HG02884 (cell line): ENCODE results near the gene RPS6KB1.
"Not testable (repeated sequence)": the region's sequence is repeated elsewhere in the genome, so short reads cannot be mapped to it uniquely, and the experiment has no call there.

Source experiments
- ATAC-seq: cut with Tn5 transposase; IDR thresholded peaks from one replicate; pipeline ENCODE4 v1.9.1; 2021; ENCODE audit warnings: mild to moderate bottlenecking, moderate library complexity; ENCODE audit not compliant: unreplicated experiment

RPS6KB1 gene

DNA sequence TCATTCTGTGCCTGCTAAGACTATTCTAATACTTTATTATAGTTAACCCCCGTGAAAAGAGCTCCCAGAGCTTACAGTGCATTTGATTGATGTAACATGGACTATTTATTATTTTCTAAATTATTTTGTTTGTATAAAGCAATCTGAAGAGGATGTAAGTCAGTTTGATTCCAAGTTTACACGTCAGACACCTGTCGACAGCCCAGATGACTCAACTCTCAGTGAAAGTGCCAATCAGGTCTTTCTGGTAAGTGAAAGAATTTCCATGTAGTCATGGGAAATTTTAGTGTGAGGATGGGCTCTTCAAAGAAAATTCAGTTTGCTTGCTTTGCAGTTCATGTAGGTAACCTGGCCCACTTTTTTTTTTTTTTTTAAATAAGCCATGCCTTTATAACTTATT, 47.8 kb downstream of the RPS6KB1 start:
- not testable (repeated sequence) for ATAC-seq

DNA sequence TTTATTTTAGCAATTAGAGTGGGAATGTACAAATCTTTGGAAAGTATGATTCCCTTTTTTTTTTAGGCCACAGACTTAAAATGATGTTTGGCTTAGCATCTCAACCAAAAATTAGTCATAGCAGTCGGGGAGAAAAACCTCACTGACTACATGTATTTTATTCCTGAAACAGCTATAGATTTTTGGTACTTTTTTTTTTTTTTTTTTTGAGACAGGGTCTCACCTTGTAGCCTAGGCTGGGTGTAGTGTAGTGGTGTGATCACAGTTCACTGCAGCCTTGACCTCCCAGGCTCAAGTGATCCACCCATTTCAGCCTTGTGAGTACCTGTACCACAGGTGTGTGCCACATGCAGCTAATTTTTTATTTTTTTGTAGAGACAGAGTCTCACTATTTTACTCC, 48.2 kb downstream of the RPS6KB1 start:
- no peak for ATAC-seq

DNA sequence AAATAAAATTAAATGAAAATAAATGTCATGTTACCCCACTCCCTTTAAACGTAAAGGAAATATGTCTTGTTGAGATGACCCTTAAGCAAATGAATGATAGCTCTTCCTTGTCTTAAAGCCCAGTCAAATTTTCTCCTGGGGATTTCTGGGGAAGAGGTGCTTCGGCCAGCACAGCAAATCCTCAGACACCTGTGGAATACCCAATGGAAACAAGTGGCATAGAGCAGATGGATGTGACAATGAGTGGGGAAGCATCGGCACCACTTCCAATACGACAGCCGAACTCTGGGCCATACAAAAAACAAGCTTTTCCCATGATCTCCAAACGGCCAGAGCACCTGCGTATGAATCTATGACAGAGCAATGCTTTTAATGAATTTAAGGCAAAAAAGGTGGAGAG, 53.5 kb downstream of the RPS6KB1 start:
- not testable (repeated sequence) for ATAC-seq

DNA sequence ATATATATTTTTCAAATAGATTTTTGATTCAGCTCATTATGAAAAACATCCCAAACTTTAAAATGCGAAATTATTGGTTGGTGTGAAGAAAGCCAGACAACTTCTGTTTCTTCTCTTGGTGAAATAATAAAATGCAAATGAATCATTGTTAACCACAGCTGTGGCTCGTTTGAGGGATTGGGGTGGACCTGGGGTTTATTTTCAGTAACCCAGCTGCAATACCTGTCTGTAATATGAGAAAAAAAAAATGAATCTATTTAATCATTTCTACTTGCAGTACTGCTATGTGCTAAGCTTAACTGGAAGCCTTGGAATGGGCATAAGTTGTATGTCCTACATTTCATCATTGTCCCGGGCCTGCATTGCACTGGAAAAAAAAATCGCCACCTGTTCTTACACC, 54.4 kb downstream of the RPS6KB1 start:
- not testable (repeated sequence) for ATAC-seq

DNA sequence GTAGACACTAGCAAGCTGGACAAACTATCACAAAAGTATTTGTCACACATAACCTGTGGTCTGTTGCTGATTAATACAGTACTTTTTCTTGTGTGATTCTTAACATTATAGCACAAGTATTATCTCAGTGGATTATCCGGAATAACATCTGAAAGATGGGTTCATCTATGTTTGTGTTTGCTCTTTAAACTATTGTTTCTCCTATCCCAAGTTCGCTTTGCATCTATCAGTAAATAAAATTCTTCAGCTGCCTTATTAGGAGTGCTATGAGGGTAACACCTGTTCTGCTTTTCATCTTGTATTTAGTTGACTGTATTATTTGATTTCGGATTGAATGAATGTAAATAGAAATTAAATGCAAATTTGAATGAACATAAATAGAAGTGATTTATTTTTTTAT, 57.1 kb downstream of the RPS6KB1 start:
- ATAC-seq: no peak

DNA sequence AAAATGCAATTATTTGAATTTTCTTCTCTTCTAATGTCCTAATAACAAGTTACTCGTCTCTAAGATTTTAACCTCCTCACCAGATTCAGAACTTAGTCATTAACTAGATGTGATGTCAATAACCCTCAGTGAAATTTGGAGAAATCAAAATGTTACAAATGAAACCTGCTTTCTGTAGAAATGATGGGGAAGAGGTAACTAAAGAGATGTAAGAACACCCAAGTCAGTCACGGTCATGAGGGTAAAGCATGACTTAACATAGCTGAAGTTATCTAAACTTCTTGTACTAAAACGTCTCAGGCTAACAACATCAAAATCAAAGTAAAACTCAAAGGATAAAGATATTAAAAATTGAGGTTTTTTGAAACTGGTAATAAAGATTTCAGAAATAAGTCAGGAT, 61.9 kb downstream of the RPS6KB1 start:
- no peak for ATAC-seq

DNA sequence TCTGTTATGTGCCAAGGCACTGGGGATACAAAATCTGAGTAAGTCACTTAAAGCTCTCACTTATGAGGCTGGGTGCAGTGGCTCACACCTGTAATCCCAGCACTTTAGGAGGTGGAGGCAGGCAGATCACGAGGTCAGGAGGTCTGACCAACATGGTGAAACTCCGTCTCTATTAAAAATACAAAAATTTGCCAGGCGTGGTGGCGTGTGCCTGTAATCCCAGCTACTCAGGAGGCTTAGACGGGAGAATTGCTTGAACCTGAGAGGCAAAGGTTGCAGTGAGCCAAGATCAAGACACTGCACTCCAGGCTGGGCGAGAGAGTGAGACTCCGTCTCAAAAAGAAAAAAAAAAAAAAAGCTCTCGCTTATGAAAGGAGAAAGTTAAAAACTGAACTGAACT, 66.7 kb downstream of the RPS6KB1 start:
- ATAC-seq: not testable (repeated sequence)

DNA sequence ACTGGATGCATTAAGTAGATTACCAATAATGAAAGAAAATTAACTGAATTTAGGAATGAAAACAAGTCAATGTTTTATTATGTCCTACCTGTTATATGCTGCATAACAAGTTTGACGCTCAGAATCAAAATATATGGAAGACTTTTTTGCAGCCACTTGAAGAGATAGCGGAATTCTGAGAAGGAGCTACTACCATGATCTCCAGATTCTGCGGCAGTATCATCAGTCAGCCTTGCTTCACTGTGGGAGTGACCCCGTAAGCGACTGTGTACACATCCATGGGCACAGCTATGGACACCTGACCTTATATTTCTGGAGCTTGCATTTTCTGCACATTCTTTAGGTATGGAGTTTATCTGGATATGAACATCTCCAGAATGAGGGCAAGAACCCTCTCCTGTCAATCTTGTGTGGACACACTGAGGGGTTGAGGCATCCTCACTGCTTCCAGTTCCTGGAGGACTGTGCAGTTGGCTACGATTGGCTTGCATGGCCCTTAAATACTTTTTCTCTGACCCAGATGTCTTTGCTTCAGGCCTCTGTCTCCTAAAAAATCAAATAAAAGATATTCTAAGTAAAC, 69.9 kb downstream of the RPS6KB1 start:
- ATAC-seq: no peak

DNA sequence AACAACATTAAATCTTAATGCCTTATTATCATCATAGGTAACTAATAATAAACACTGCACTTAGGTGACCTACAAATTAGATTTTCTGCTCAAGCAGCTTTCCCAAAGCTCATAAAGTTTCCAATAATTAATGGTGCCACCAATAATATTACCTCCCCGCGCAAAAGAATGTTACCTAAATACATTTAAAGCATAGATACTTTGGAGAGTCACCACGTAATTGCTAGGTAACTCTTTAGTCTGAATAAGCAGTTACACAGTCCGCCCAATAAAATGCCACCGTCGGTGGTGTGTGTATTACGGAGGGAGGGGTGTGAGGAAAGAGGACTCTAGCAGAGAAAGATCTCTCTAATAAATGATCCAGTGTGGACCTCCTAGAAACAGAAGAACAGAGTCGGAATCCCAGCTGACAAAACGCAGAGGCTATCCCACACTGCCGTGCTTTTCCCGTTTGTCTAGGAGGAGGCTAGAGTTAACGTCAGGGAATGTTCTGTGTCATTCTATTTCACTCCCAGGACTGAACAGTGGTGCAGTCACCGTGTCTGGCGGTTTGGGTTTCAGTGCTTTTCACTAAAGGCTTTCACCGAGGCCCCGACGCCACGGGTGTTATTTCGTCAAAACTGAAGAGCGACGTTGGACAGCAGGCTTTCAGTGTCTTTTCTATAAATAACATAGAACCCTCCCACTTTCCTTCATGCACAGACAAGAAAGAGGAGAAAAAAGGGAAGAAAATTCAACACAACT, 71.0 kb downstream of the RPS6KB1 start:
- peak; percentile 45 for ATAC-seq

DNA sequence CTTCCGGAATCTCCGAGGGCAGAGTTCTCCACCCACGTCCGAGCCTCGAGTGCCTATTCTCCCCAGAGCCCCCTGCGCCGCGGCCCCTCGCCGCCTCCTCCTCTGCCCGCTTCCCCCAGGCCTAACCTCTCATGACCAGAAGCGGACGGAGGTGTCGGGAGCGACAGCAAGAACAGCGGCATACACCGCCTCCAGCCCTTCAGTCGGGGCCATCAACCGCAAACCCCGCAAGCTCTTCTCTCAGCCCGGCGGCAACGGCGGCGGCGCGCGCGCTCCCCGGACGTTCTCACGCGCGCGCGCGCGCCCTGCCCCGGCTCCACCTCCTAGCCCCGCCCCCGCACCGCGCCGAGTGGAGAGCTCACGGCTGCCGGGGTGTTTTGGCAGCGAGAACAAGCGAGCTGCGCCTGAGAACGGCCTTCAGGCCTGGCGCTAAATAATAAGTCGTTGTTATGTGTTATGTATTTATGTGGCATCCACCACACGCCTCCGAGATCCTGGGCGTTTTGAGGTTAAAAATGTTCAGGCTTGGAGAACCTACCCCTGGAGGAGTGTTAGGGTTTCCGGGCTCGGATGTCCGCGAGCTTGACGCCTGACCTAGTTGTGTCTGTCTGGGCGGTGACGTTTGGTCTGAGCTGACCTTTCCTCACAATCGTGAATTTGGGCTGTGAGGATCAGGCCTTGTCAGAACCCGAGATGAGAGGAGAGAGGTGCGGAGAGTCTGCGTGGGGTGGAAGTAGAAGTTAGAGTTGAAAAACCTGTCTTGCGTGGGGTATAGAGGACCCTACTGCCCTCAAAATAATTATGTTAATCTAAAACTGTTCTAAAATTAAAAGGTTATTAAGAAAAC, 71.8 kb downstream of the RPS6KB1 start, which contains the start of gene RNFT1:
TSS of gene RNFT1 (minus strand) at position 259 of the 847 bp plus-strand sequence. CDS start at position 182, 77 bp downstream.
- peak; percentile 53 for ATAC-seq

DNA sequence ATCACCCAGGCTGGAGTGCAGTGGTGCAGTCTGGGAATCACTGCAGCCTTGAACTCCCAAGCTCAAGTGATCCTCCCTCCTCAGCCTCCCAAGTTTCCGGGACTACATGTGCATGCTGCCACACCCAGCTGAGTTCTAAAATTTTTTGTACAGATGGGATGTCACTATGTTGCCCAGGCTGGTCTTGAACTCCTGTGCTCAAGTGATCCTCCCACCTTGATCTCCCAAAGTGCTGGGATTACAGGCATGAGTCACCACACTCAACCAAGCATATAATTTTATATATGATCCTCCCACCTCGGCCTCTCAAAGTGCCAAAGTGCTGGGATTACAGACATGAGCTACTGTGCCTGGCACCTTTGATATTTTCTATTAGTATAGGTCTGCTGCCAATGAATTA, 78.8 kb downstream of the RPS6KB1 start:
- ATAC-seq: not testable (repeated sequence)

DNA sequence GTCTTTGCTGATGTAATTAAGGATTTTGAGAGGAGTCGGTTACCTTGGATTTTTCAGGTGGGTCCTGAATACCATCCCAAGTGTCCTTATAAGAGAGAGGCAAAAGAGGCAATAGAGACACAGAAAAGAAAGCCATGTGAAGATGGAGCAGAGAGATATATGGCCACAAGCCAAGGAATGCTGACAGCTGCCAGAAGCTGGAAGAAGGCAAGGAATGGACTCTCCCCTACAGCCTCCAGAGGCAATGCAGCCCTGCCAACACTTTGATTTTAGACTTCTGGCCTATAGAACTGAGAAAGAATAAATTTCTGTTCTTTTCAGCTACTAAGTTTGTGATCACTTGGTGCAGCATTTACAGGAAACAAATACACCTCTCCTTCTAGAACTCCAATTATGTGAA, 79.9 kb downstream of the RPS6KB1 start:
- ATAC-seq: no peak

DNA sequence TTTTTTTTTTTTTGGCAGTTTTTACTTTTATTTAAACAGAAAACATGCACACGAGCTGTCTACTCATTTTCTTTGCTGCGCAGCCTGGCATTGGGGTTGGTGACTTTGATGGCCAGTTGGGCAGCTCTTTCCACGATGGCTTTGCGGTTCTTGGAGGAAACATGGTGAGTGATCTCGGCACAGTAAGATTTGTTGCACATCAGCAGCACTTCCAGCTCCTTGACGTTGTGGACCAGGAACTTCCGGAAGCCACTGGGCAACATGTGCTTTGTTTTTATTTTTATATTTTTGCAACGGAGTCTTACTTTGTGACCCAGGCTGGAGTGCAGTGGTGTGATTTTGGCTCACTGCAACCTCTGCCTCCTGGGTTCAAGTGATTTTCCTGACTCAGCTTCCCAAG, 80.6 kb downstream of the RPS6KB1 start:
- ATAC-seq: not testable (repeated sequence)

DNA sequence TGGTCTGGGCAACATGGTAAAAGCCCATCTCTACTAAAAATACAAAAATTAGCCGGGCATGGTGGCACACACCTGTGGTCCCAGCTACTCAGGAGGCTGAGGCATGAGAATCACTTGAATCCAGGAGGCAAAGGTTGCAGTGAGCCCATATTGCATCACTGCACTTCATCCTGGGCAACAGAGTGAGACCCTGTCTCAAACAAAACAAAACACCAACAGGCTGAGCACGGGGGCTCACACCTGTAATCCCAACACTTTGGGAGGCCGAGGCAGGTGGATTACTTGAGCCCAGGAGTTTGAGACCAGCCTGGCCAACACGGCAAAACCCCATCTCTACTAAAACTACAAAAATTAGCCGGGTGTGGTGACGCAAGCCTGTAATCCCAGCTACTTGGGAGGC, 82.2 kb downstream of the RPS6KB1 start:
- ATAC-seq: not testable (repeated sequence)

DNA sequence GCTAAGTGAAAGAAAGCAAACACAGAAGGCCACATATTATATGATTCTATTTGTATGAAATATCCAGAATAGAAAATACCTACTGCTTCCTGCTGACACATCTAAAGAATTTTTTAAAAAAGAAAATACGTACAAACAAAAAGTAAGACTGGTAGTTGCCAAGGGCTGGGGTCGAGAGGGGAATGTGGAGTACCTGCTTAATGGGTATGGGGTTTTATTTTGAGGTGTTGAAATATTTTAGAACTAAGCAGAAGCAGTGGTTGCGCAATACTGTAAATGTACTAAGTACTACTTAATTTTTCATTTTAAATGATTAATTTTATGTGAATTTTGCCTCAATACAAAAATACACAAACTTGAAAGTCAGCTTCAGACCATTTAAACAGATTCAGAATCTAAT, 103.7 kb downstream of the RPS6KB1 start:
- ATAC-seq: not testable (repeated sequence)
